ENCODE measurements around the gene PILRB. TPM values are rescaled to one million over a fixed set of nuclear protein-coding genes. Genes with fewer than 3 reads are reported as not detected.
A peak's percentile ranks its signal among the peaks of the same experiment; 100 is the strongest.
"Not testable (repeated sequence)": the region's sequence is repeated elsewhere in the genome, so short reads cannot be mapped to it uniquely, and the experiment has no call there.

PILRB gene
- total RNA-seq, 1 experiment from 2014 or later, result 73.2 TPM

DNA sequence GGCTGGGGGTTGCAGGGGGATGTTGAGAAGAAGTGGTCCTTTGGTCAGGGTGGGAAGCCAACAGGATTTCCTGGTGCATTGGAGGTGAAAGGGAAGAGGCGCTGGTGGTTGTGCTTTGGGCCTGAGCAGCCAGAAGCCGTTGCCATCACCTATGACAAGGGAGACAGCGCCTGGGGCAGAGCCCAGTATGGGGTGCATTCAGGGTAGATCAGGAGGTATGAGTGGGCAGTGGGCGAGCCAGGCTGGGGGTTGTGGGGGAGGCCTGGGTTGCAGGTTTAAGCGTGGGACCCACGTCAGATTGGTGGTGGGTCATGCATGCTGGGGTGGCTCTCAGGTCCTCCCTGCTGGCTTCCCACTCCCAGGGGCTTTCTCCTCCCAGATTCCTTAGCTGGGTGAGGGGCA is 6.3 kb upstream of the PILRB start:
- no peak for TF ChIP-seq POLR2AphosphoS5 (IDR thresholded peaks at IDR 0.05; ENCODE audit: low read depth, low read length)
- TF ChIP-seq, protein P1, sequence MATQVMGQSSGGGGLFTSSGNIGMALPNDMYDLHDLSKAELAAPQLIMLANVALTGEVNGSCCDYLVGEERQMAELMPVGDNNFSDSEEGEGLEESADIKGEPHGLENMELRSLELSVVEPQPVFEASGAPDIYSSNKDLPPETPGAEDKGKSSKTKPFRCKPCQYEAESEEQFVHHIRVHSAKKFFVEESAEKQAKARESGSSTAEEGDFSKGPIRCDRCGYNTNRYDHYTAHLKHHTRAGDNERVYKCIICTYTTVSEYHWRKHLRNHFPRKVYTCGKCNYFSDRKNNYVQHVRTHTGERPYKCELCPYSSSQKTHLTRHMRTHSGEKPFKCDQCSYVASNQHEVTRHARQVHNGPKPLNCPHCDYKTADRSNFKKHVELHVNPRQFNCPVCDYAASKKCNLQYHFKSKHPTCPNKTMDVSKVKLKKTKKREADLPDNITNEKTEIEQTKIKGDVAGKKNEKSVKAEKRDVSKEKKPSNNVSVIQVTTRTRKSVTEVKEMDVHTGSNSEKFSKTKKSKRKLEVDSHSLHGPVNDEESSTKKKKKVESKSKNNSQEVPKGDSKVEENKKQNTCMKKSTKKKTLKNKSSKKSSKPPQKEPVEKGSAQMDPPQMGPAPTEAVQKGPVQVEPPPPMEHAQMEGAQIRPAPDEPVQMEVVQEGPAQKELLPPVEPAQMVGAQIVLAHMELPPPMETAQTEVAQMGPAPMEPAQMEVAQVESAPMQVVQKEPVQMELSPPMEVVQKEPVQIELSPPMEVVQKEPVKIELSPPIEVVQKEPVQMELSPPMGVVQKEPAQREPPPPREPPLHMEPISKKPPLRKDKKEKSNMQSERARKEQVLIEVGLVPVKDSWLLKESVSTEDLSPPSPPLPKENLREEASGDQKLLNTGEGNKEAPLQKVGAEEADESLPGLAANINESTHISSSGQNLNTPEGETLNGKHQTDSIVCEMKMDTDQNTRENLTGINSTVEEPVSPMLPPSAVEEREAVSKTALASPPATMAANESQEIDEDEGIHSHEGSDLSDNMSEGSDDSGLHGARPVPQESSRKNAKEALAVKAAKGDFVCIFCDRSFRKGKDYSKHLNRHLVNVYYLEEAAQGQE (IDR thresholded peaks at IDR 0.05; ENCODE audit: insufficient read depth in 1 of 2, low read depth in 2 of 2, low read length in 1 of 2), result no peak
- TF ChIP-seq SIN3A (IDR thresholded peaks at IDR 0.05; ENCODE audit: borderline replicate concordance, insufficient read depth, low read depth, low read length), result no peak
- TF ChIP-seq TCF7L2 (IDR thresholded peaks at IDR 0.05; ENCODE audit: low read depth, low read length), result no peak
- TF ChIP-seq, protein P2, sequence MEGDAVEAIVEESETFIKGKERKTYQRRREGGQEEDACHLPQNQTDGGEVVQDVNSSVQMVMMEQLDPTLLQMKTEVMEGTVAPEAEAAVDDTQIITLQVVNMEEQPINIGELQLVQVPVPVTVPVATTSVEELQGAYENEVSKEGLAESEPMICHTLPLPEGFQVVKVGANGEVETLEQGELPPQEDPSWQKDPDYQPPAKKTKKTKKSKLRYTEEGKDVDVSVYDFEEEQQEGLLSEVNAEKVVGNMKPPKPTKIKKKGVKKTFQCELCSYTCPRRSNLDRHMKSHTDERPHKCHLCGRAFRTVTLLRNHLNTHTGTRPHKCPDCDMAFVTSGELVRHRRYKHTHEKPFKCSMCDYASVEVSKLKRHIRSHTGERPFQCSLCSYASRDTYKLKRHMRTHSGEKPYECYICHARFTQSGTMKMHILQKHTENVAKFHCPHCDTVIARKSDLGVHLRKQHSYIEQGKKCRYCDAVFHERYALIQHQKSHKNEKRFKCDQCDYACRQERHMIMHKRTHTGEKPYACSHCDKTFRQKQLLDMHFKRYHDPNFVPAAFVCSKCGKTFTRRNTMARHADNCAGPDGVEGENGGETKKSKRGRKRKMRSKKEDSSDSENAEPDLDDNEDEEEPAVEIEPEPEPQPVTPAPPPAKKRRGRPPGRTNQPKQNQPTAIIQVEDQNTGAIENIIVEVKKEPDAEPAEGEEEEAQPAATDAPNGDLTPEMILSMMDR (IDR thresholded peaks at IDR 0.05), result no peak
- Histone ChIP-seq H3K9me3 (ENCODE audit: control insufficient read depth, insufficient read depth, low read depth, low read length) (no peaks in the 10 kb centered on the region), H3K36me3 (ENCODE audit: control insufficient read depth, insufficient read depth, low read length) (peaks cover 29% of the 10 kb centered on the region), H3K27ac (ENCODE audit: low read length) (no peak overlapping the region), H3K27me3 (ENCODE audit: control insufficient read depth, insufficient read depth, low read length) (no peaks in the 10 kb centered on the region), H3K4me1 (ENCODE audit: control insufficient read depth, insufficient read depth, low read length) (no peaks in the 10 kb centered on the region), H3K4me3 (ENCODE audit: low read depth in 2 of 2, low read length in 2 of 2) (no peak overlapping the region)
- ChIA-PET CTCF (no interaction called here), POLR2A (no interaction called here)
- in situ Hi-C loops (cut with HindIII; ENCODE audit: low pct_unique_long_range_greater_than_20kb, low sequenced_read_pairs), result no loop called here
- DNase-seq (ENCODE audit: low read depth, low spot score), result no peak
- no peak for ATAC-seq
- intact Hi-C loops (cut with micrococcal nuclease; ENCODE audit: unreplicated experiment), result no loop called here
- no TSS peak for BruUV-seq (replicated peaks)

DNA sequence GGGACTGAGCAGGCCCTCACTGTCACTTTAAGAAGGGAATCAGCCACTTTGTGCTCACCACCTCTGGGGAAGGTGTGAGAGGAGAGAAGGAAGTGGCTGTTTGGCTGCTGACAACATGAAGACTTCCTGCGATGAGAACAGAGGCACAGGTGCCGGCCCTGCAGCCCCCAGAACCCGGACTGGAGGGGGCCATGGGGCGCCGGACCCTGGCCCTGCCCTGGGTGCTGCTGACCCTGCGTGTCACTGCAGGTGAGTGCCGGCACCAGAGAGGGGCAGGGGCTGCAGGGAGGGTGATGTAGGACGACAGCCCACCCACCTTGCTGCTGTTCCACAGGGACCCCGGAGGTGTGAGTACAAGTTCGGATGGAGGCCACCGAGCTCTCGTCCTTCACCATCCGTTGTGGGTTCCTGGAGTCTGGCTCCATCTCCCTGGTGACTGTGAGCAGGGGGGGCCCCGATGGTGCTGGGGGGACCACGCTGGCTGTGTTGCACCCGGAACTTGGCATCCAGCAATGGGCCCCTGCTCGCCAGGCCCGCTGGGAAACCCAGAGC is 5.6 kb upstream of the PILRB start:
- CTCF ChIA-PET; intact Hi-C loops (cut with micrococcal nuclease; ENCODE audit: unreplicated experiment): not testable (repeated sequence)
- H3K36me3 ChIP-seq (ENCODE audit: control insufficient read depth, insufficient read depth, low read length), result peaks cover 23% of the 10 kb centered on the region

DNA sequence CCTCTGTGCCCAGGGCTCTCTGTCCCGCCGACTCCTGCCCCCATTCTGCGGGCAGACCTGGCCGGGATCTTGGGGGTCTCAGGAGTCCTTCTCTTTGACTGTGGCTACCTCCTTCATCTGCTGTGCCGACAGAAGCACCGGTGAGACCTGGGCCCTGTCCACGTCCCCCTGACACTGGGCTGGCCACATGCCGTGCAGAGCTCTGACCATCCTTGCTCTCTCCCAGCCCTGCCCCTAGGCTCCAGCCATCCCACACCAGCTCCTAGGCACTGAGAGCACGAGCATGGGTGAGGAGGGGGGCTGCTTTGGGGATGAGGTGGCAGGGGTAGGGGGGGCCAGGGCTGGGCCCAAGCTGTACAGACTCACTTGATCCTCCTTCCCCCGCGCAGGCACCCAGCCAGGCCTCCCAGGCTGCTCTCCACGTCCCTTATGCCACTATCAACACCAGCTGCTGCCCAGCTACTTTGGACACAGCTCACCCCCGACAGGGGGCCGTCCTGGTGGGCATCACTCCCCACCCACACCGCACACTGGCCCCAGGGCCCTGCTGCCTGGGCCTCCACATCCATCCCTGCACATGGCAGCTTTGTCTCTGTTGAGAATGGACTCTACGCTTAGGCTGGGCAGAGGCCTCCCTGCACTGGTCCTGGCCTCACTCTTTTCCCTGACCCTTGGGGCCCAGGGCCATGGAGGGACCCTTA is 4.8 kb upstream of the PILRB start:
- no peaks in the 10 kb centered on the region for H3K4me1 ChIP-seq (ENCODE audit: control insufficient read depth, insufficient read depth, low read length)
- TF ChIP-seq, protein P2 (IDR thresholded peaks at IDR 0.05), result no peak
- no peak for TF ChIP-seq POLR2AphosphoS5 (IDR thresholded peaks at IDR 0.05; ENCODE audit: low read depth, low read length)
- no peak for TF ChIP-seq TCF7L2 (IDR thresholded peaks at IDR 0.05; ENCODE audit: low read depth, low read length)
- TF ChIP-seq, protein P1 (IDR thresholded peaks at IDR 0.05; ENCODE audit: insufficient read depth in 1 of 2, low read depth in 2 of 2, low read length in 1 of 2), result no peak
- no peak for TF ChIP-seq SIN3A (IDR thresholded peaks at IDR 0.05; ENCODE audit: borderline replicate concordance, insufficient read depth, low read depth, low read length)
- H3K36me3 ChIP-seq (ENCODE audit: control insufficient read depth, insufficient read depth, low read length), result peaks cover 17% of the 10 kb centered on the region
- ATAC-seq (0 out of 2 replicates have a peak, but pooled peaks have one; percentile 9), DNase-seq (ENCODE audit: low read depth, low spot score) (no peak)
- intact Hi-C loops (cut with micrococcal nuclease; ENCODE audit: unreplicated experiment) (no loop called here), in situ Hi-C loops (cut with HindIII; ENCODE audit: low pct_unique_long_range_greater_than_20kb, low sequenced_read_pairs) (no loop called here)
- POLR2A ChIA-PET, result no interaction called here
- H3K27ac ChIP-seq (ENCODE audit: low read length), result no peak overlapping the region
- CTCF ChIA-PET, result no interaction called here
- BruUV-seq (replicated peaks), result no TSS peak
- H3K9me3 ChIP-seq (ENCODE audit: control insufficient read depth, insufficient read depth, low read depth, low read length), result no peaks in the 10 kb centered on the region
- no peak overlapping the region for H3K4me3 ChIP-seq (ENCODE audit: low read depth in 2 of 2, low read length in 2 of 2)
- H3K27me3 ChIP-seq (ENCODE audit: control insufficient read depth, insufficient read depth, low read length), result no peaks in the 10 kb centered on the region

More for the DNA sequence above, 5.6 kb upstream of the PILRB start:
- DNase-seq (ENCODE audit: low read depth, low spot score); POLR2A ChIA-PET; H3K9me3 ChIP-seq (ENCODE audit: control insufficient read depth, insufficient read depth, low read depth, low read length); H3K4me3 ChIP-seq (ENCODE audit: low read depth in 2 of 2, low read length in 2 of 2); BruUV-seq (replicated peaks); H3K27me3 ChIP-seq (ENCODE audit: control insufficient read depth, insufficient read depth, low read length); in situ Hi-C loops (cut with HindIII; ENCODE audit: low pct_unique_long_range_greater_than_20kb, low sequenced_read_pairs); H3K27ac ChIP-seq (ENCODE audit: low read length); H3K4me1 ChIP-seq (ENCODE audit: control insufficient read depth, insufficient read depth, low read length): not testable (repeated sequence)
- ATAC-seq, result 0 out of 2 replicates have a peak, but pooled peaks have one; percentile 14
